HEK293 (cell line): ENCODE measurements around the gene ZNF587.

Source experiments
- GFI1B ChIP-seq: fragments of 450-650 bp; formaldehyde crosslinking; IDR thresholded peaks from 2 replicates; pipeline ENCODE4 v1.5.1; 2016; ENCODE audit warnings: missing biosample characterization, missing genetic modification characterization
- KLF10 ChIP-seq: fragments of 450-650 bp; IDR thresholded peaks from 2 replicates; pipeline ENCODE4 v1.5.1; 2018; ENCODE audit warnings: missing biosample characterization, mild to moderate bottlenecking, missing genetic modification characterization
- KLF7 ChIP-seq: fragments of 450-650 bp; formaldehyde crosslinking; IDR thresholded peaks from 2 replicates; pipeline ENCODE4 v1.5.1; 2016; ENCODE audit warnings: missing biosample characterization, missing genetic modification characterization, borderline replicate concordance
- OVOL3 ChIP-seq: fragments of 450-650 bp; formaldehyde crosslinking; IDR thresholded peaks from 2 replicates; pipeline ENCODE4 v1.5.1; 2016; ENCODE audit warnings: missing biosample characterization, missing genetic modification characterization
- SALL2 ChIP-seq: fragments of 450-650 bp; formaldehyde crosslinking; IDR thresholded peaks from 2 replicates; pipeline ENCODE4 v1.5.0; 2017; ENCODE audit warnings: missing biosample characterization, mild to moderate bottlenecking, missing genetic modification characterization, borderline replicate concordance
- SCRT1 ChIP-seq: fragments of 450-650 bp; formaldehyde crosslinking; IDR thresholded peaks from 2 replicates; pipeline ENCODE4 v1.5.1; 2016; ENCODE audit warnings: missing biosample characterization, missing genetic modification characterization, borderline replicate concordance
- SP2 ChIP-seq: fragments of 450-650 bp; formaldehyde crosslinking; IDR thresholded peaks from 2 replicates; pipeline ENCODE4 v1.5.1; 2016; ENCODE audit warnings: missing biosample characterization, missing genetic modification characterization
- ZBTB21 ChIP-seq: fragments of 450-650 bp; formaldehyde crosslinking; IDR thresholded peaks from 2 replicates; pipeline ENCODE4 v1.5.1; 2017; ENCODE audit warnings: missing biosample characterization, missing genetic modification characterization
- ZBTB48 ChIP-seq: fragments of 450-650 bp; formaldehyde crosslinking; IDR thresholded peaks from 2 replicates; pipeline ENCODE4 v1.5.1; 2016; ENCODE audit warnings: missing biosample characterization, missing genetic modification characterization
- ZBTB8A ChIP-seq: fragments of 450-650 bp; formaldehyde crosslinking; IDR thresholded peaks from 2 replicates; pipeline ENCODE4 v1.5.1; 2016; ENCODE audit warnings: missing biosample characterization, missing genetic modification characterization
- ZEB2 ChIP-seq: fragments of 450-650 bp; formaldehyde crosslinking; IDR thresholded peaks from 2 replicates; pipeline ENCODE4 v1.5.1; 2016; ENCODE audit warnings: missing biosample characterization, missing genetic modification characterization
- ZFP3 ChIP-seq: fragments of 450-650 bp; formaldehyde crosslinking; IDR thresholded peaks from 2 replicates; pipeline ENCODE4 v1.5.1; 2016; ENCODE audit warnings: low read depth, missing biosample characterization, missing genetic modification characterization
- ZNF121 ChIP-seq: fragments of 450-650 bp; formaldehyde crosslinking; IDR thresholded peaks from 2 replicates; pipeline ENCODE4 v1.5.1; 2016; ENCODE audit warnings: missing biosample characterization, missing genetic modification characterization
- ZNF132 ChIP-seq: fragments of 450-650 bp; formaldehyde crosslinking; IDR thresholded peaks from 2 replicates; pipeline ENCODE4 v1.5.1; 2017; ENCODE audit warnings: missing biosample characterization, missing genetic modification characterization, borderline replicate concordance
- ZNF140 ChIP-seq: fragments of 450-650 bp; formaldehyde crosslinking; IDR thresholded peaks from 2 replicates; pipeline ENCODE4 v1.5.1; 2016; ENCODE audit warnings: missing biosample characterization, missing genetic modification characterization
- ZNF211 ChIP-seq: fragments of 450-650 bp; formaldehyde crosslinking; IDR thresholded peaks from 2 replicates; pipeline ENCODE4 v1.5.1; 2016; ENCODE audit warnings: low read depth, missing biosample characterization, missing genetic modification characterization
- ZNF23 ChIP-seq: fragments of 450-650 bp; formaldehyde crosslinking; IDR thresholded peaks from 2 replicates; pipeline ENCODE4 v1.5.1; 2016; ENCODE audit warnings: missing biosample characterization, missing genetic modification characterization, borderline replicate concordance
- ZNF248 ChIP-seq: fragments of 450-650 bp; formaldehyde crosslinking; IDR thresholded peaks from 2 replicates; pipeline ENCODE4 v1.5.1; 2017; ENCODE audit warnings: missing biosample characterization, missing genetic modification characterization
- ZNF302 ChIP-seq: fragments of 450-650 bp; formaldehyde crosslinking; IDR thresholded peaks from 2 replicates; pipeline ENCODE4 v1.5.1; 2016; ENCODE audit warnings: missing biosample characterization, missing genetic modification characterization, low read depth
- ZNF350 ChIP-seq: fragments of 450-650 bp; formaldehyde crosslinking; IDR thresholded peaks from 2 replicates; pipeline ENCODE4 v1.5.0; 2017; ENCODE audit warnings: missing biosample characterization, mild to moderate bottlenecking, missing genetic modification characterization
- ZNF560 ChIP-seq: fragments of 450-650 bp; formaldehyde crosslinking; IDR thresholded peaks from 2 replicates; pipeline ENCODE4 v1.5.1; 2017; ENCODE audit warnings: missing biosample characterization, missing genetic modification characterization, borderline replicate concordance
- ZNF561 ChIP-seq: fragments of 450-650 bp; IDR thresholded peaks from 2 replicates; pipeline ENCODE4 v1.5.1; 2018; ENCODE audit warnings: missing biosample characterization, missing genetic modification characterization, borderline replicate concordance
- ZSCAN16 ChIP-seq: fragments of 450-650 bp; formaldehyde crosslinking; IDR thresholded peaks from 2 replicates; pipeline ENCODE4 v1.5.1; 2016; ENCODE audit warnings: missing biosample characterization, missing genetic modification characterization
- TF ChIP-seq, protein P1 (sequence below): fragments of 450-650 bp; formaldehyde crosslinking; IDR thresholded peaks from 2 replicates; pipeline ENCODE4 v1.5.1; 2016; ENCODE audit warnings: missing biosample characterization, missing genetic modification characterization
- TF ChIP-seq, protein P2 (sequence below): fragments of 450-650 bp; formaldehyde crosslinking; IDR thresholded peaks from 2 replicates; pipeline ENCODE4 v1.5.1; 2017; ENCODE audit warnings: missing biosample characterization, missing genetic modification characterization
- TF ChIP-seq, protein P3 (sequence below): fragments of 450-650 bp; formaldehyde crosslinking; IDR thresholded peaks from 2 replicates; pipeline ENCODE4 v1.5.1; 2016; ENCODE audit warnings: missing biosample characterization, missing genetic modification characterization, borderline replicate concordance
- TF ChIP-seq, protein P4 (sequence below): sonication (generic); formaldehyde crosslinking; IDR thresholded peaks from 2 replicates; pipeline ENCODE4 v1.8.1; 2022; ENCODE audit warnings: mild to moderate bottlenecking, moderate library complexity, missing genetic modification reagents
- TF ChIP-seq, protein P5 (sequence below): fragments of 450-650 bp; formaldehyde crosslinking; IDR thresholded peaks from 2 replicates; pipeline ENCODE4 v1.5.1; 2017; ENCODE audit warnings: missing biosample characterization, missing genetic modification characterization

ZNF587 gene

DNA sequence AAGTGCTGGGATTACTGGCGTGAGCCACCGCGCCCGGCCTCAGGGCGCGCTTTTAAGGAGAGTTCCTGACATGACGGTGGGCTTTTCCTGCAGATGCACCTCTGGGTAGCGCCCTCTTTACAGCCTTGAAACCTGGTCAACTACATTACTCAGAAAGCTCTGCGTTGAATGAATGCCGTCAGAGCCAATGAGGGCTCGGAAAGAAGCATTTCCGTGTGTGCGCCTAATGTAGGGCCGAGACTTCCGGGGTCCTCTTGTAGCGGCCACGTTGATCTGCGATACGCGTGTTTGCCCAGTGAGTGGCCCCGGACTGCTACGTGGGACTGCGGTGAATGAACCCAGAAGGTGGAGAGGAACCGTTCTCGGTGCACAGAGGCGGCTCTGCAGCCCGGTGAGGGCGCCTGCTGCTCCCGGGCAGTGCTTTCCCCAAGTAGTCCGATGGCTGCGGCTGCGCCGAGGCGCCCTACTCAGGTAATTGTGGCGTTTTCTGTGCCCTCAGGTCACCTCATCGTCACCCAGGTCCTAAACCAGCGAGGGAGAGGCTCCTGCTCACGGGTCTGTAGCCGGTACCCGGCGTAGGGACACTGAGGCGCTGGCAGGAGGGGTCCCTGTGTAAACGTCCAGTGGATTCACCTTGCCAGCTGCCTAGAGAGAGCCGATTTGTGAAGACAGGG, 30.0 kb upstream of the ZNF587 start (continued):
- TF ChIP-seq OVOL3 (tag by site-specific recombination) (no peak), ZBTB8A (tag by site-specific recombination) (peak; percentile 100), SCRT1 (tag by site-specific recombination) (no peak), ZNF302 (tag by site-specific recombination) (no peak), ZNF561 (peak; percentile 92), ZNF132 (tag by site-specific recombination) (no peak), ZBTB48 (no peak), ZNF211 (tag by site-specific recombination) (no peak), ZNF350 (no peak), ZNF23 (no peak), ZBTB21 (tag by site-specific recombination) (0 out of 2 replicates have a peak, but pooled peaks have one; percentile 12), ZSCAN16 (tag by site-specific recombination) (no peak), KLF7 (peak; percentile 72; the same call in 1 of the 2 replicates), ZEB2 (0 out of 2 replicates have a peak, but pooled peaks have one; percentile 41), GFI1B (tag by site-specific recombination) (no peak), ZNF248 (no peak), ZFP3 (tag by site-specific recombination) (no peak), SP2 (tag by site-specific recombination) (peak; percentile 88), SALL2 (tag by site-specific recombination) (no peak), ZNF140 (no peak), ZNF560 (no peak), KLF10 (no peak), ZNF121 (tag by site-specific recombination) (no peak)
- TF ChIP-seq, protein P1, sequence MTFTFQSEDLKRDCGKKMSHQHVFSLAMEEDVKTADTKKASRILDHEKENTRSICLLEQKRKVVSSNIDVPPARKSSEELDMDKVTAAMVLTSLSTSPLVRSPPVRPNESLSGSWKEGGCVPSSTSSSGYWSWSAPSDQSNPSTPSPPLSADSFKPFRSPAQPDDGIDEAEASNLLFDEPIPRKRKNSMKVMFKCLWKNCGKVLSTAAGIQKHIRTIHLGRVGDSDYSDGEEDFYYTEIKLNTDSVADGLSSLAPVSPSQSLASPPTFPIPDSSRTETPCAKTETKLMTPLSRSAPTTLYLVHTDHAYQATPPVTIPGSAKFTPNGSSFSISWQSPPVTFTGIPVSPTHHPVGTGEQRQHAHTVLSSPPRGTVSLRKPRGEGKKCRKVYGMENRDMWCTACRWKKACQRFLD (tag by site-specific recombination) = no peak
- TF ChIP-seq, protein P2, sequence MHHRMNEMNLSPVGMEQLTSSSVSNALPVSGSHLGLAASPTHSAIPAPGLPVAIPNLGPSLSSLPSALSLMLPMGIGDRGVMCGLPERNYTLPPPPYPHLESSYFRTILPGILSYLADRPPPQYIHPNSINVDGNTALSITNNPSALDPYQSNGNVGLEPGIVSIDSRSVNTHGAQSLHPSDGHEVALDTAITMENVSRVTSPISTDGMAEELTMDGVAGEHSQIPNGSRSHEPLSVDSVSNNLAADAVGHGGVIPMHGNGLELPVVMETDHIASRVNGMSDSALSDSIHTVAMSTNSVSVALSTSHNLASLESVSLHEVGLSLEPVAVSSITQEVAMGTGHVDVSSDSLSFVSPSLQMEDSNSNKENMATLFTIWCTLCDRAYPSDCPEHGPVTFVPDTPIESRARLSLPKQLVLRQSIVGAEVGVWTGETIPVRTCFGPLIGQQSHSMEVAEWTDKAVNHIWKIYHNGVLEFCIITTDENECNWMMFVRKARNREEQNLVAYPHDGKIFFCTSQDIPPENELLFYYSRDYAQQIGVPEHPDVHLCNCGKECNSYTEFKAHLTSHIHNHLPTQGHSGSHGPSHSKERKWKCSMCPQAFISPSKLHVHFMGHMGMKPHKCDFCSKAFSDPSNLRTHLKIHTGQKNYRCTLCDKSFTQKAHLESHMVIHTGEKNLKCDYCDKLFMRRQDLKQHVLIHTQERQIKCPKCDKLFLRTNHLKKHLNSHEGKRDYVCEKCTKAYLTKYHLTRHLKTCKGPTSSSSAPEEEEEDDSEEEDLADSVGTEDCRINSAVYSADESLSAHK = no peak
- TF ChIP-seq, protein P3, sequence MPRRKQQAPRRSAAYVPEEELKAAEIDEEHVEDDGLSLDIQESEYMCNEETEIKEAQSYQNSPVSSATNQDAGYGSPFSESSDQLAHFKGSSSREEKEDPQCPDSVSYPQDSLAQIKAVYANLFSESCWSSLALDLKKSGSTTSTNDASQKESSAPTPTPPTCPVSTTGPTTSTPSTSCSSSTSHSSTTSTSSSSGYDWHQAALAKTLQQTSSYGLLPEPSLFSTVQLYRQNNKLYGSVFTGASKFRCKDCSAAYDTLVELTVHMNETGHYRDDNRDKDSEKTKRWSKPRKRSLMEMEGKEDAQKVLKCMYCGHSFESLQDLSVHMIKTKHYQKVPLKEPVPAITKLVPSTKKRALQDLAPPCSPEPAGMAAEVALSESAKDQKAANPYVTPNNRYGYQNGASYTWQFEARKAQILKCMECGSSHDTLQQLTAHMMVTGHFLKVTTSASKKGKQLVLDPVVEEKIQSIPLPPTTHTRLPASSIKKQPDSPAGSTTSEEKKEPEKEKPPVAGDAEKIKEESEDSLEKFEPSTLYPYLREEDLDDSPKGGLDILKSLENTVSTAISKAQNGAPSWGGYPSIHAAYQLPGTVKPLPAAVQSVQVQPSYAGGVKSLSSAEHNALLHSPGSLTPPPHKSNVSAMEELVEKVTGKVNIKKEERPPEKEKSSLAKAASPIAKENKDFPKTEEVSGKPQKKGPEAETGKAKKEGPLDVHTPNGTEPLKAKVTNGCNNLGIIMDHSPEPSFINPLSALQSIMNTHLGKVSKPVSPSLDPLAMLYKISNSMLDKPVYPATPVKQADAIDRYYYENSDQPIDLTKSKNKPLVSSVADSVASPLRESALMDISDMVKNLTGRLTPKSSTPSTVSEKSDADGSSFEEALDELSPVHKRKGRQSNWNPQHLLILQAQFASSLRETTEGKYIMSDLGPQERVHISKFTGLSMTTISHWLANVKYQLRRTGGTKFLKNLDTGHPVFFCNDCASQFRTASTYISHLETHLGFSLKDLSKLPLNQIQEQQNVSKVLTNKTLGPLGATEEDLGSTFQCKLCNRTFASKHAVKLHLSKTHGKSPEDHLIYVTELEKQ (tag by site-specific recombination) = no peak
- TF ChIP-seq, protein P4, sequence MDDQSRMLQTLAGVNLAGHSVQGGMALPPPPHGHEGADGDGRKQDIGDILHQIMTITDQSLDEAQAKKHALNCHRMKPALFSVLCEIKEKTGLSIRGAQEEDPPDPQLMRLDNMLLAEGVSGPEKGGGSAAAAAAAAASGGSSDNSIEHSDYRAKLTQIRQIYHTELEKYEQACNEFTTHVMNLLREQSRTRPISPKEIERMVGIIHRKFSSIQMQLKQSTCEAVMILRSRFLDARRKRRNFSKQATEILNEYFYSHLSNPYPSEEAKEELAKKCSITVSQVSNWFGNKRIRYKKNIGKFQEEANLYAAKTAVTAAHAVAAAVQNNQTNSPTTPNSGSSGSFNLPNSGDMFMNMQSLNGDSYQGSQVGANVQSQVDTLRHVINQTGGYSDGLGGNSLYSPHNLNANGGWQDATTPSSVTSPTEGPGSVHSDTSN (CRISPR knock-in tag) = peak; percentile 99
- TF ChIP-seq, protein P5, sequence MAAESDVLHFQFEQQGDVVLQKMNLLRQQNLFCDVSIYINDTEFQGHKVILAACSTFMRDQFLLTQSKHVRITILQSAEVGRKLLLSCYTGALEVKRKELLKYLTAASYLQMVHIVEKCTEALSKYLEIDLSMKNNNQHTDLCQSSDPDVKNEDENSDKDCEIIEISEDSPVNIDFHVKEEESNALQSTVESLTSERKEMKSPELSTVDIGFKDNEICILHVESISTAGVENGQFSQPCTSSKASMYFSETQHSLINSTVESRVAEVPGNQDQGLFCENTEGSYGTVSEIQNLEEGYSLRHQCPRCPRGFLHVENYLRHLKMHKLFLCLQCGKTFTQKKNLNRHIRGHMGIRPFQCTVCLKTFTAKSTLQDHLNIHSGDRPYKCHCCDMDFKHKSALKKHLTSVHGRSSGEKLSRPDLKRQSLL (tag by site-specific recombination) = no peak
